ENCODE data around the gene INPP4B. TPM values are rescaled to one million over a fixed set of nuclear protein-coding genes. Genes with fewer than 3 reads are reported as not detected.

The INPP4B gene
- total RNA-seq, 4 donors from 2014 or later = 29.4 to 51.5 (median 35.3) TPM

DNA sequence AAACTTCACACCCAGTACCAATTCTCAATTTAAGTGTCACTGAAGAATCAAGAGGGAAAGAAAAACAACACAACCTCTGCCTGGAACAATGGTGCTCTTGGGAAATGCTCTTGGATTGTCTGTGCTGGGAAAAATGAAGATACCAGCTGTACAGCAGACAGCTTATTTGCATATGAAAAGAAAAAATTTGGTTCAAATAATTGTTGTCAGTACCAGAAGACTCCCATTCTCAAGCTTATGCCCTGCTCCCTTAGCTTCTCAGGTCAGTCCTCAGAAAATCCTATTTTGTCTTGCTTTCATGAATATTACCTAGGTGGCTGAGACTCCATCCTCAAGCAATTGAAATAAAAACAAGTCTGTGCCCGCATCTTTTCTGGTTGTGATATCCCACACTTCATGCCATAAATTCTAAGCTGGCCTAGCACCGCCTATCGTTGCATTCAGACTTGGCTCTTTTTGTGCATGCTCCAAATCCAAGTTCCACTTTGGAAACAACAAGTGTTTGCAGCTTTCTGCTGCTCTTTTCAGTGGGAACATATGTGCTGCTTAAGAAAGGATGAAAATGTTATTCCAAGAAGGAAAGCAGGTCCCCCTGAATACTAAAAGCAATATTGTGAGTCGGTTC is 431.6 kb downstream of the INPP4B start:
- no peak for DNase-seq
- Histone ChIP-seq H3K4me3 (no peak overlapping the region), H3K9me3 (no peaks in the 10 kb centered on the region), H3K27me3 (no peaks in the 10 kb centered on the region), H3K4me1 (no peaks in the 10 kb centered on the region), H3K27ac (no peak overlapping the region), H3K36me3 (no peaks in the 10 kb centered on the region)
- intact Hi-C loops (cut with DNase I; ENCODE audit: low total_unique reads) = no loop called here
- no peak for TF ChIP-seq POLR2A (IDR thresholded peaks at IDR 0.05)
- TF ChIP-seq, protein P1, sequence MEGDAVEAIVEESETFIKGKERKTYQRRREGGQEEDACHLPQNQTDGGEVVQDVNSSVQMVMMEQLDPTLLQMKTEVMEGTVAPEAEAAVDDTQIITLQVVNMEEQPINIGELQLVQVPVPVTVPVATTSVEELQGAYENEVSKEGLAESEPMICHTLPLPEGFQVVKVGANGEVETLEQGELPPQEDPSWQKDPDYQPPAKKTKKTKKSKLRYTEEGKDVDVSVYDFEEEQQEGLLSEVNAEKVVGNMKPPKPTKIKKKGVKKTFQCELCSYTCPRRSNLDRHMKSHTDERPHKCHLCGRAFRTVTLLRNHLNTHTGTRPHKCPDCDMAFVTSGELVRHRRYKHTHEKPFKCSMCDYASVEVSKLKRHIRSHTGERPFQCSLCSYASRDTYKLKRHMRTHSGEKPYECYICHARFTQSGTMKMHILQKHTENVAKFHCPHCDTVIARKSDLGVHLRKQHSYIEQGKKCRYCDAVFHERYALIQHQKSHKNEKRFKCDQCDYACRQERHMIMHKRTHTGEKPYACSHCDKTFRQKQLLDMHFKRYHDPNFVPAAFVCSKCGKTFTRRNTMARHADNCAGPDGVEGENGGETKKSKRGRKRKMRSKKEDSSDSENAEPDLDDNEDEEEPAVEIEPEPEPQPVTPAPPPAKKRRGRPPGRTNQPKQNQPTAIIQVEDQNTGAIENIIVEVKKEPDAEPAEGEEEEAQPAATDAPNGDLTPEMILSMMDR (IDR thresholded peaks at IDR 0.05) = no peak

DNA sequence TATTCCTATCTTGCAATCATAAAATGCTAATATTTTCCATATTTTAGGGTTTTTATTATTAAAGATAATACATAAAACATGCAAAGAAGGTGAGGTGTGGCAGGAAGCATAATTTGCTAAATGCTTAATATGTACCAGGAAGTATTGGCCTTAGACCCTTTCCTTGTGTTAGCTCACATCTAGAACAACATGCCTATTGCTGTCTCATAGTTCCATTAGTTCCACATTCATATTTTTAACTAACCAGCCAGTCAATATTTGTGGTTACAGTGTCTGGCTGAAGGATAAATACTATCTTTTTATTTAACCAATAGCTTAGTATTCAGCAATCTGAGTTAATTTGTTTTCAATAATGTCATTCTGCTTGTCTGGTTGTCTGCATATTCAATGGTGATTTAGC is 432.6 kb downstream of the INPP4B start:
- intact Hi-C loops (cut with DNase I; ENCODE audit: low total_unique reads) = no loop called here
- TF ChIP-seq, protein P1 (IDR thresholded peaks at IDR 0.05) = no peak
- no peak for TF ChIP-seq POLR2A (IDR thresholded peaks at IDR 0.05)
- Histone ChIP-seq H3K4me1 (no peaks in the 10 kb centered on the region), H3K9me3 (no peaks in the 10 kb centered on the region), H3K4me3 (no peak overlapping the region), H3K27me3 (no peaks in the 10 kb centered on the region), H3K27ac (no peak overlapping the region), H3K36me3 (no peaks in the 10 kb centered on the region)
- DNase-seq = no peak

DNA sequence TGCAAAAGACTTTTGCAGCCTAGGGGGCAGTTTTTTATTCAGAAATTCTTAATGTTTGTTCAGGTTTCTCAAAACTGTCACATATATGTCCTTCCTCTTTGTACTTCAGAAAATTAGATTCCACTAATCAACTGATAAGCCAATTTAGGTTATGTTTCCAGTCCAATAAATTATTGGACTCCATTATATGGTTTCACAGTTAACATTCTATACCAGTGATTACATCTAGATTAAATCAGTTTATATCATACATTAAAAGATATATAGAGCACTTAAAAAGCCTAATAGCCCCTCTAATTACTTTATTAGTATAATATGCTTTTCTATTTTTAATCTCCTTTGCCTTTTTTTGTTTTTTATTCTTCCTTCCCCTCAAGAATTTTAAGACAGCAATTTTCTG is 434.1 kb downstream of the INPP4B start:
- no peaks in the 10 kb centered on the region for H3K36me3 ChIP-seq
- no peaks in the 10 kb centered on the region for H3K27me3 ChIP-seq
- no peaks in the 10 kb centered on the region for H3K4me1 ChIP-seq
- no peak overlapping the region for H3K27ac ChIP-seq
- TF ChIP-seq, protein P1 (IDR thresholded peaks at IDR 0.05) = no peak
- TF ChIP-seq POLR2A (IDR thresholded peaks at IDR 0.05) = no peak
- intact Hi-C loops (cut with DNase I; ENCODE audit: low total_unique reads) = no loop called here
- DNase-seq = no peak
- no peak overlapping the region for H3K4me3 ChIP-seq
- H3K9me3 ChIP-seq = no peaks in the 10 kb centered on the region

DNA sequence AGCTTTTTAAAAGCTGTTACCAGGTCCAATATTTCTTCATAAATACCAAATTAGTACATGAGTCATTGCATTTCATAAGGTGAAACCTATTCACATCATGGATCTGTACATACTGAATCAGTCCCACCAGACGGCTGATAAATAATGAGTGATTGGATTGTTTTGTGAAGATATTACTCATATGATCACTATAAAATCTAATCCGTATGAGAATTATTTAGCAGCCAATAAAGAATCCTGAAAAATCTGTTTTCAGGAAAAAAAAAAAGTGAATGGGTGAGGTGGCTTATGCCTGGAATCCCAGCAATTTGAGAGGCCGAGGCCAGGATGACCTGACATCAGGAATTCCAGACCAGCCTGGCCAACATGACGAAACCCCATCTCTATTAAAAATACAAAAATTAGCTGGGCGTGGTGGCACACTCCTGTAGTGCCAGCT is 438.1 kb downstream of the INPP4B start:
- H3K9me3 ChIP-seq = no peaks in the 10 kb centered on the region
- intact Hi-C loops (cut with DNase I; ENCODE audit: low total_unique reads) = no loop called here
- H3K4me1 ChIP-seq = peaks cover 0 to 4% of the 10 kb centered on the region in 2 donors
- H3K27me3 ChIP-seq = no peaks in the 10 kb centered on the region
- no peaks in the 10 kb centered on the region for H3K36me3 ChIP-seq
- no peak overlapping the region for H3K27ac ChIP-seq
- H3K4me3 ChIP-seq = no peak overlapping the region
- DNase-seq = no peak
- TF ChIP-seq, protein P1 (IDR thresholded peaks at IDR 0.05) = no peak
- TF ChIP-seq POLR2A (IDR thresholded peaks at IDR 0.05) = no peak

DNA sequence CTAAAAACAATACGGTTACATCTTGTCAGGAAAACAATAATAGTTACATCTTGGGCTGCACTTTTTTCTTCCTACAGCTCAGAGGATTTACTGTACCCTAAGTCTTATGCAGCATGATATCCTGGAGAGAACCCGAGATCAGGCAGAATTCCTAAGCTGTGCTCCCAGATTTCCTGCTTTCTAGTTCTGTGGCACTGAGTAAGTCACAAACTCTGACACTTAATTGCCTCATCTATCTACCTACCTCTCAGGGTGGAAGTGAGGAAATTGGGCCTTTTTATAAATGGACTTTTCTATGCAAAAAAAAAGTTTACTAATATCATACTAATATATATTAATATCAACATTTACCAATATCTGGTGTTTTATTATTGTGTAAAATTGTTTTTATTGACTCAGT is 438.5 kb downstream of the INPP4B start:
- intact Hi-C loops (cut with DNase I; ENCODE audit: low total_unique reads) = no loop called here
- Histone ChIP-seq H3K27me3 (no peaks in the 10 kb centered on the region), H3K4me1 (peaks cover 0 to 4% of the 10 kb centered on the region in 2 donors), H3K27ac (no peak overlapping the region), H3K36me3 (no peaks in the 10 kb centered on the region), H3K4me3 (no peak overlapping the region), H3K9me3 (no peaks in the 10 kb centered on the region)
- no peak for DNase-seq
- no peak for TF ChIP-seq POLR2A (IDR thresholded peaks at IDR 0.05)
- TF ChIP-seq, protein P1 (IDR thresholded peaks at IDR 0.05) = no peak

Data from uterus (tissue), 4 donors.